Spleen (tissue), 11 donors: Measurements from ENCODE around the gene TMEM114. TPM values are rescaled to one million over a fixed set of nuclear protein-coding genes. Genes with fewer than 3 reads are reported as not detected.

Source experiments
- DNase-seq: peaks from one replicate; pipeline ENCODE4 v3.0.0-alpha.2; 2020
- H3K27ac ChIP-seq, 8 donors: fragments of 200-600 bp; sonication (generic) in 7 of 8; 1 replicate in 4 of 8; 2 replicates in 4 of 8; pipeline versions ENCODE4 v1.5.0 to v1.8.0; 2016 to 2021; ENCODE audit warnings: inconsistent platforms in 4 of 8, mild to moderate bottlenecking in 4 of 8, moderate library complexity in 1 of 8
- H3K27me3 ChIP-seq, 7 donors: fragments of 200-600 bp; sonication (generic) in 6 of 7; replicated peaks in 1 of 7; 1 replicate in 4 of 7; 2 replicates in 3 of 7; pipeline versions ENCODE4 v1.5.0 to v1.8.0; 2016 to 2021; ENCODE audit warnings: inconsistent platforms in 3 of 7, mild to moderate bottlenecking in 1 of 7
- H3K36me3 ChIP-seq, 6 donors: fragments of 200-600 bp; sonication (generic) in 5 of 6; 1 replicate in 4 of 6; 2 replicates in 2 of 6; pipeline versions ENCODE4 v1.5.0 to v1.8.0; 2016 to 2021; ENCODE audit warnings: inconsistent platforms in 2 of 6
- H3K4me1 ChIP-seq, 6 donors: fragments of 200-600 bp; sonication (generic) in 5 of 6; 1 replicate in 3 of 6; 2 replicates in 3 of 6; pipeline versions ENCODE4 v1.5.0 to v1.8.0; 2016 to 2021; ENCODE audit warnings: inconsistent platforms in 3 of 6
- H3K4me3 ChIP-seq, 8 donors: fragments of 200-600 bp; sonication (generic) in 7 of 8; 1 replicate in 4 of 8; 2 replicates in 4 of 8; pipeline versions ENCODE4 v1.5.0 to v1.8.0; 2016 to 2021; ENCODE audit warnings: inconsistent platforms in 4 of 8, mild to moderate bottlenecking in 4 of 8, moderate library complexity in 2 of 8
- H3K9me3 ChIP-seq, 8 donors: fragments of 200-600 bp; sonication (generic) in 7 of 8; 1 replicate in 4 of 8; 2 replicates in 4 of 8; pipeline versions ENCODE4 v1.5.0 to v1.8.0; 2016 to 2021; ENCODE audit warnings: inconsistent platforms in 4 of 8
- CTCF ChIP-seq, 11 experiments: fragments of 200-600 bp in 7 of 11; fragments of 450-650 bp in 4 of 11; sonication (generic) in 4 of 11; IDR thresholded peaks in 8 of 11; conservative IDR thresholded peaks in 3 of 11; 1 replicate in 7 of 11; 2 replicates in 4 of 11; pipeline versions ENCODE4 v1.4.0 to v1.8.0; 2016 to 2021; ENCODE audit warnings: antibody characterized with exemption in 11 of 11, inconsistent platforms in 4 of 11, mild to moderate bottlenecking in 1 of 11
- POLR2A ChIP-seq, 3 donors: fragments of 450-650 bp; IDR thresholded peaks; one replicate each; pipeline ENCODE4 v1.5.1; 2017; ENCODE audit warnings: antibody characterized with exemption in 3 of 3, mild to moderate bottlenecking in 1 of 3
- POLR2AphosphoS5 ChIP-seq, 3 donors: sonication (generic); formaldehyde crosslinking; IDR thresholded peaks; one replicate each; pipeline ENCODE4 v1.5.1; 2017; ENCODE audit warnings: antibody characterized with exemption in 3 of 3
- WGBS, 5 donors: extraction: QIAGEN DNeasy Blood & Tissue Kit in 3 of 5; methylation state at CpG; one replicate each; pipeline versions ENCODE4 v1.1.5 to v1.1.7; 2013 to 2018; 5-methylcytosine and 5-hydroxymethylcytosine counted together
- intact Hi-C: fragments of 100-400 bp; cut with DNase I; formaldehyde crosslinking; loops from one replicate; pipeline ENCODE4 v1.15.0; 2023; ENCODE audit warnings: low total_unique reads
- polyA plus RNA-seq, 3 donors: library from polyadenylated mRNA; stranded (reverse); fragments of 200-250 nt; gene quantifications; one replicate each; pipeline ENCODE4 v1.2.1, GENCODE V29; 2013
- total RNA-seq, 7 donors: library from RNA; depleted of rRNA in 3 of 7; stranded (reverse); fragments of >200 nt in 3 of 7; fragmentation: NEBNext Ultra II Directional in 4 of 7; extraction: Animal tissue kit (Norgen Biotek cat#: 25700) in 4 of 7; gene quantifications; one replicate each; pipeline versions ENCODE4 v1.1.0 to v1.2.1, GENCODE V29; 2016 to 2021
- donor health status: healthy with polysubstance abuse.
- donor health status: DM: no; HTN: no; CAD: no; lungs with moderate emphysema.
- donor health status: DM: no; HTN: no; CAD: no.
- donor health status: Bipolar disorder and iron deficiency.
- donor health status: healthy.
- donor health status: DM: no; HTN: no; CAD: no.
- donor health status: DM: yes; HTN: yes; CAD: no.

Gene TMEM114
- total and polyA plus RNA-seq, 10 donors = not detected

DNA sequence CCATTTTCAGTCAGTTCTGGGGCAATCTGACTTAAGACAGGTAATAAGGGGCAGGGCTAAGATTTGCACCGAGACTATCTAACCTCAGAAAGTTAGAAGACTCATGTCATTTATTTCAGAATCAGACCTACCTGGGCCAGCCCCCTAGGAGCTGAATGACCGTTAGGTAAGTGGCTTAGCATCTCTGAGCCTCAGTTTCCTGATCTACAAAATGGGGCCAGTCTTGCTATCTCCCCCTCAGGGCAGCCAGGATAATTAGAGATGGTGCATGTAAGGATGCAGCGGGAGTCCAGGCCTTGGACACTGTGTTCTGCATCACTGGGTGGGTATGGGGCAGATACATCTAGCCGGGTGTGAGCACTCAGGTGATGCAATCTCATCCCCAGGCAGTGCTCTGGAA is 20.8 kb upstream of the TMEM114 start:
- Histone ChIP-seq H3K4me1 (no peaks in the 10 kb centered on the region), H3K4me3 (no peak overlapping the region), H3K36me3 (no peaks in the 10 kb centered on the region), H3K27ac (no peak overlapping the region), H3K27me3 (peaks cover 0 to 31% (median 0%) of the 10 kb centered on the region in 7 donors), H3K9me3 (no peaks in the 10 kb centered on the region)
- WGBS, 5 donors = 71 to 83% (median 76%) methylated on average over 4 of the region's 4 CpGs
- intact Hi-C loops = no loop called here
- no peak for DNase-seq
- no peak for TF ChIP-seq CTCF (IDR thresholded peaks at IDR 0.05 in 8 of 11, conservative IDR thresholded peaks at IDR 0.05 in 3 of 11)
- no peak for TF ChIP-seq POLR2A (IDR thresholded peaks at IDR 0.05)
- no peak for TF ChIP-seq POLR2AphosphoS5 (IDR thresholded peaks at IDR 0.05)

DNA sequence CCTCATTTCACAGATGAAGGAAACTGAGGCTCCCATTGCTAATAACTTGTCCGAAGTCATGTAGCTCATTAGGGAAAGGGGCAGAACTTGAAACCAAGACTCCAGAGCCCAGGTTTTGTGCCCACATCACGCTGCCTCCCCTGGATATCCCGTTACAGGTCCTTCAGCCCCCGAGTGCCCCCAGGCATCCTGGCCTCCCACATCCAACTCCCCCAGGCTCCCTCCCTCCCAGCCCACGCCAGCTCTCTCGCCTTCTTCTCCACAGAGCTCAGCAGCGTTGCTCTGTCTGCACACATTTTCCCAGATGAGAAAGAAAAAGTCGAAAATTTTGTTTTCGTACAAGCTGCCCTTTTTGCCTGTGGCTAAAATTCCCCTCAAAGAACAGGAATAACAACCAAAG is 16.9 kb upstream of the TMEM114 start:
- no peaks in the 10 kb centered on the region for H3K9me3 ChIP-seq
- WGBS, 5 donors = 72 to 79% (median 78%) methylated on average over 9 of the region's 9 CpGs
- no peak for TF ChIP-seq POLR2A (IDR thresholded peaks at IDR 0.05)
- TF ChIP-seq POLR2AphosphoS5 (IDR thresholded peaks at IDR 0.05) = no peak
- TF ChIP-seq CTCF (IDR thresholded peaks at IDR 0.05 in 8 of 11, conservative IDR thresholded peaks at IDR 0.05 in 3 of 11) = no peak
- no peak for DNase-seq
- H3K4me3 ChIP-seq = no peak overlapping the region
- peaks cover 0 to 20% (median 0%) of the 10 kb centered on the region in 7 donors for H3K27me3 ChIP-seq
- intact Hi-C loops = no loop called here
- H3K27ac ChIP-seq = no peak overlapping the region
- no peaks in the 10 kb centered on the region for H3K4me1 ChIP-seq
- no peaks in the 10 kb centered on the region for H3K36me3 ChIP-seq

DNA sequence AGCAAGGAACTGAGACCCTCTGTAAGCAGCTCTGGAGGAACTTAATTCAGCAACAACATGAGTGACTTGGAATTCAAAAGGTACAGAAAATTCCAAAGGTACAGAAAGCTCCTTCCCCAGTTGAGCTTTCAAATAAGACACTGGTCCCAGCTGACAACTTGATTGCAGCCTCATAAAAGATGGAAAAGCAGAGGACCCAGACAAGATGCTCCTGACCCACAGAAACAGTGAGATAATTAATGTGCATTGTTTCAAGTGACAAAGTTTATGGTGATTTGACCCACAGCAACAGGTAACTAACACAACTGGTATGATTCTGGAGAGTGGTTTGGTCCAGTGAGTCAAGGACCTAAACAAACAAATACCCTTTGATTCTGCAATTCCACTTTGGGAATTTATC is 15.2 kb upstream of the TMEM114 start:
- H3K4me1 ChIP-seq = no peaks in the 10 kb centered on the region
- intact Hi-C loops = no loop called here
- H3K9me3 ChIP-seq = peaks cover 0 to 8% (median 0%) of the 10 kb centered on the region in 8 donors
- no peaks in the 10 kb centered on the region for H3K36me3 ChIP-seq
- no peak overlapping the region for H3K4me3 ChIP-seq
- DNase-seq = no peak
- TF ChIP-seq POLR2A (IDR thresholded peaks at IDR 0.05) = no peak
- no peak for TF ChIP-seq POLR2AphosphoS5 (IDR thresholded peaks at IDR 0.05)
- no peak for TF ChIP-seq CTCF (IDR thresholded peaks at IDR 0.05 in 8 of 11, conservative IDR thresholded peaks at IDR 0.05 in 3 of 11)
- no peak overlapping the region for H3K27ac ChIP-seq
- H3K27me3 ChIP-seq = peaks cover 0 to 20% (median 0%) of the 10 kb centered on the region in 7 donors

GRCh38 chr16:8600144-8600775 is 9.9 kb upstream of the TMEM114 start:
- intact Hi-C loops = no loop called here
- H3K36me3 ChIP-seq = no peaks in the 10 kb centered on the region
- no peak overlapping the region for H3K27ac ChIP-seq
- no peak for DNase-seq
- no peaks in the 10 kb centered on the region for H3K27me3 ChIP-seq
- H3K4me3 ChIP-seq = no peak overlapping the region
- 73 to 78% (median 76%) methylated on average over 9 to 11 of the region's 11 CpGs for WGBS, 5 donors
- no peaks in the 10 kb centered on the region for H3K4me1 ChIP-seq
- no peak for TF ChIP-seq CTCF (IDR thresholded peaks at IDR 0.05 in 8 of 11, conservative IDR thresholded peaks at IDR 0.05 in 3 of 11)
- TF ChIP-seq POLR2AphosphoS5 (IDR thresholded peaks at IDR 0.05) = no peak
- TF ChIP-seq POLR2A (IDR thresholded peaks at IDR 0.05) = no peak
- peaks cover 0 to 28% (median 10%) of the 10 kb centered on the region in 8 donors for H3K9me3 ChIP-seq
